NCI-H510A treated with DMSO at 0.1 percent for 48 hours (cell line): ENCODE results near the gene STK32C.

Experiments
- DNase-seq: peaks from one replicate; lab custom pipeline; 2025; lab: John Stamatoyannopoulos, UW

Gene STK32C

DNA sequence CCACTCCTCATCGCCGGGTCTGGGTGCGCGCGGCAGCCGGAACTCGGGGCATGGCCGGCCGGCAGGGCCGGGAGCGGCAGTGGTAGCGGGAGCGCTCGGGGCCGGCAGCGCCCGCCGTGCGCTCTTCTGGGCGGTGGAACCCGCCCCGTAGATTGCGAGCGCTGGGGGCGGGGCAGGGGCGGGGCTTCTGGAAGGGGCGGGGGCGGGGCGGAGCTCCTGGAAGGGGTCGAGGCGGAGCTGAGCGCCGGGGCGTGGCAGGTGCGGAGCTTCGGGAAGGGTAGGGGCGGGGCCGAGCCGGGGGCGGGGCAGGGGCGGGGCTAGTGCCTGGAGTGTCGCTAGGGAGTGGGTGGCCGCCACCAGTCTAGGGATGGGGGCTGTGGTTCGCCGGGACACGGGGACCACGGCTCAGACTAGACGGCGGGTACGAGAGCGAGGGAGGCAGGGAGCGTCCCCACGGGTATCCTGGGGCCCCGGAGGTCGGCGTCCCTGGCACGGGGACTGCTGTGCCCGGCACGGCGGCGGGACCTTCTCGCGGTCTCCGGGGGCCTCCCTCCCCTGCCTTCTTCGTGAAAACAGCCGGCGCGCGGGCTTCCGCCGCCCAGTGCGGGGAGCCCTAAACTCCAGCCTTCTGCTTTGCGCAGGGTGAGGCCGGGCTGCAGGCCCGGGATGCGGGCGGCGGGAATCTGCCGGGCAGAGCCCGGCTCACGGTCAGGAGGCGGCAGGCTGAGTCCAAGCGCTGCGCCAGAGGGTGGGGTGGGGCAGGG is at the start of gene STK32C:
Gene STK32C (minus strand): TSS at position 128 of the 764 bp plus-strand sequence. CDS start 117 bp downstream, at position 11.
- DNase-seq = peak; percentile 64

DNA sequence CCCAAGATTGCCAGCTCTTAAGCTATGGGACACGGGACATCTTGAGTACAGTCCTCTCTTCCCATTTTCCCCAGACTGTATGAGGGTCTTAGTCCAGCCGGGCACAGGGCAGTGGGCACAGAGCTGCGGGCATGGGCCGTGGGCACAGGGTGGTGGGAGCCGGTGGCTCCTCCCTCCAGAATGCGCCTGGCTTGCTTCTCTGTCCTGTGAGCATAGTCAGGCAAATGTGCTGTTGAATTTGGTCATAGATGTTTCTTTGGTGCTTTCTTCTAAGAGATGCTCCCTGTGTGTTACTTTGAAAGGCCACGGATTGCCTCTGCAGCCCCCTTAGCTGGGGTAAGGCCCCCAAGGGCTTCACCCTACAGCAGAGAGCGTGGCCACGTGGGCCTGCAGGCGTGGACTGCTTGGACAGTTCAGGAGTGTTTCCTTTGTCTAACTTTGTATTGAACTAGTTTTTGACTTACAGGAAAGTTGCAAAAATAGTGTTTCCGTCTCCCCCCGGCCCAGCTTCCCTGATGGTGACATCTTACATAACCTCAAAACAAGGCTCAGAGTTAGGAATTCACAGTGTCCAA is 49.0 kb upstream of the STK32C start:
- DNase-seq = no peak

DNA sequence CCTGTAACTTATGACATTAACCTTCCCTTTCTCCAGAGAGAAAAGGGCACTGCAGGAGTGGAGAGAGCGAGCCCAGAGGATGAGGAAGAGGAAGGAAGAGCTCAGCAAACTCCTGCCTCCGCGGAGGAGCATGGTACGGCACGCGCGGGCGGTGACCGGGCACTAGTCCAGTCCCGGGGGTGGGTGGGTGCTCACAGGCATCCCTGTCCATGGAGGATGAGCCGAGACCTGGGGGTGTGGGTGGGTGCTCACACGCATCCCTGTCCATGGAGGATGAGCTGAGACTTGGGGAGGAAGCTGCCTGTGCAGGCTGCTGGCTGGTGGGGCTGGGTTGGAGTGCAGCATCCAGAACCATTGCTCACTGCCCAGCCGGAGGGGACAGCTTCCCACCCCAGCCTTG is 48.0 kb upstream of the STK32C start:
- no peak for DNase-seq

DNA sequence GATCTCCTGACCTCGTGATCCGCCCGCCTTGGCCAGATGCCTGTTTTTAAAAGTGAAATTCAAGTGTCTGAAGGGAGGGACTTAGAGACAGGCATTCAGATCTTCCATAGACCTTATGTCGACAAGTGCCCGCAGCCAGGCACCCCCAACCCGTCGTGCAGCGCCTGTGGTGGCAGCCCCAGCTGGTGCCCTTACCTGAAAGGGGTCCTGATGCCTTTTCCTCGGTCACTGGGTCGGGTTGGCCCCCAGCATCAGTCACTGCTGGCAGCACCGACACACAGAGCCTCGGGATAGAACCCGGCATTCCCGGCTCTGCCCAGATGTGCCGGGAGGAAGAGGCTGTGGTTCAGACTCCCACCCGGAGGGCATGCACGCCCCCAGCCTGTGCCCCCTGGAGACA is 47.5 kb upstream of the STK32C start:
- no peak for DNase-seq

DNA sequence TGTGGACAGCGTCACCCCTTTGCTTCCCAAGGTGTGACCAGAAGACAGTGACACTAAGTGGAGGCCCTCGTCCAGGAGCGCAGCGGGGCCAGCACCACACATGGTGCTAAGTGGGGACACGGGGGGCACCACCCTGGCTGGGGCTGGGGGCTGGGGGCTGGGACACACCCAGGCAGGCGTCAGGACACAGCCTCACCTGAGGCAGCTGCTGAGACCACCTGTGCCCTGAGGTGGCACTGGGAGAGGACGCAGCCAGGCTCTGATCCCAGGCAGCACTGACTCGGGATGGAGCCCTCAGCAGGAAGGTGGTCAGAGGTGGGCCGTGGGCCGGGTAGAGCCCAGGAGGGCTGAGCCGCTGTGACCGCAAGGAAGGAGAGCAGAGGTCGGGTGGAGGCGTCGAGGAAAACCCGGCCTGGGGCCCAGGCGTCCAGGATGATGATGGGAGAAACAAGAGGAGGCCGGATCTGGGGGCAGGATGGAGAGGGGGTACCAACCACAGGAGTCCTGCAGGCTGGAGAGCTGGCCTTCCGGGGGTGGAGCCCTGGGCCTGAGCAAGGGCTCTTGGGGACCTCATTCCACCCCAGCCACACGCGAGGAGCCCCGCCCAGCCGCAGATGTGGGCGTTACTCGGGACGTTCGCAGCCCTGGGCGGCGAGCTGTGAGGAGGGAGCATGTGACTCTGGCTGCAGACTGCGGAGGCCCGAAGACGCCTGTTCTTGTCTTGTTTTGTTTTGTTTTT is 46.8 kb upstream of the STK32C start:
- DNase-seq = no peak

DNA sequence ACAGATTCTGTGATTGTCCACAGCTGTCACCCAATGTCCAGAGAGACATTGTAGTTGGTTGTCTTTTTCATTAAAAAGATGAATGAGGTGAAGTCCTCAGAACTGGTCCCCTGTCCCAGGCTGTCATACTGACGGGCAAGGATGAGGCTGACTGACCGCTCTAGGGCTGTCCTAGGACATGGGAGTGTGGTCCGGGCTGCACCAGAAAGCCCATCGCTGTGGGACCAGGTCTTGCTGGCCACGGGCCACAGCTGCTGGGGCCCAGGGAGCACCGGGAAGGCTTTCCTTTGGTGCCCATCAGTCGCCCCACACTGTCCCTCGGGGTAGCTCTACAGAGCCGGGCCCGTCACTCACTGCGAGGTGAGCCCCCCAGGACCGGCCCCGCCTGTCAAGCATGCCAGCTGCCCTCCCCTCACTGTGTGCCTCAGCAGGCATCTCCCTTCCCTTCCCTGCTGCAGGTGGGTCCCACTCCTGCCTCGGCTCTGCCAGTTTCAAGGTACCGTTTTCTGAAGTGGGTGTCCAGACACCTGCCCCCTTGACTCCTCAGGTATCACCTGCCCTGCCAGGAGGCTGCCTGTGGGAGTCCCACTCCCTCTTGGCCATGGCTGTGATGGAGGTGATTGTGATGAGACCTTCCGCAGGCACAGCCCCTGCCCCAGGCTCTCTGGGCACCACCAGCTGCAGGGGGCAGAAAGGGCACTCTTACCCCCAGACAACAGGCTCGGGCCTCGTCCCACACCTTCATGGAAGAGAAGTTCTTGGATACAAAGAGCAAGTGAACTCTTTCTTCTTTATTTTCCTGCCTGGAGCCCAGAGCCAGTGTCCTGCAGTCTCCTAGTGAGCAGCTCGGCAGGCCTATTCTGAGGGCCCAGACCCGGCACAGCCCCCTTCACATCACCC is 46.0 kb upstream of the STK32C start:
- no peak for DNase-seq

DNA sequence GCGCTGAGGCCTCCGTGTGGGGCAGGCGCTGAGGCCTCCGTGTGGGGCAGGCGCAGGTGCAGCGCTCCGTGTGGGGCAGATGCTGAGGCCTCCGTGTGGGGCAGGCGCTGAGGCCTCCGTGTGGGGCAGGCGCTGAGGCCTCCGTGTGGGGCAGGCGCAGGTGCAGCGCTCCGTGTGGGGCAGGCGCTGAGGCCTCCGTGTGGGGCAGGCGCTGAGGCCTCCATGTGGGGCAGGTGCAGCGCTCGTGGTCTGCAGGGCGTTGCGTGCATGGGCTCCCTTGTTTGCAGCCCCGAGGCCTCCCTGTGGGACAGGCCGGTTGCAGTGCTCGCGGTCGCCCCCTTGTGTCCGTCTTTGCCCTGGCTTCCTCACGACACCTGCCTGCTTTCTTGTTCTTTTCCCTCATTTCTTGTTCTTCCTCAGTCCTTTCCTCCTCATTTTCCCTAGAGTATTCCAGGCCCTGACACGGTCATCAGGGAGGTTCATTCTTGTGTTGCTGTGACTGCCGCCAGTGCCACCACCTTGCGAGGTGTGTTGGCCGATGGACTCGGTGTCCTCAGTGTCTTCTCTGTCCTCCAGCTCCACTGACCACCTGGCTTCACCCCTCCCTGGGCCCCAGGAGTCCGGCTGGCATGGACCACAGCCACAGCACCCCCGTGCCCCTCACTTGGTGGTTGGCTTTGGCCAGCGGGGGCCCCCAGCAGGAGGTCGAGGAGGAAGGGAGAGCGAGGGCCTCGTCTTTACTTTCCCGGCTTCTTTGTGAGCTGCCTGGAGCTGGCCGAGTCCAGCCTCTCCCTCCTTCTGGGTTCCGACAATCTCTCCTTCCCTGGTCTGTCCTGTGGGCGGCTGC is 44.9 kb upstream of the STK32C start:
- peak; percentile 6 for DNase-seq

DNA sequence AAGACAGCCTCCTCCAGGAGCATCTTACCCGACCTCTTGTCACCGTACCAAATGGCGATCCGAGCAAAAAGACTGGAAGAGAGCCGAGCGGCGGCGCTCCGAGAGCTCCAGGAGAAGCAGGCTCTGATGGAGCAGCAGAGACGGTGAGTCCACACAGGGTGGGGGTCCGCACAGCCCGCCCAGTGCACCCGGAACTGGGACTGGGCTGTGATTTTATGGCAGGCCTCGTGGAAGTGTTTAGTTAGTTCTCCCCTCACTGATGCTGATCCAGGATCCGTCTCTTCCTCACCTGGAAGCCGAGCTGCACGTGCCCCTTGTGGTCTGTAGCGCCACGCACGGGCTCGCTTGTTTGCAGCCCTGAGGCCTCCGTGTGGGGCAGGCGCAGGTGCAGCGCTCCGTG is 43.9 kb upstream of the STK32C start:
- DNase-seq = no peak

DNA sequence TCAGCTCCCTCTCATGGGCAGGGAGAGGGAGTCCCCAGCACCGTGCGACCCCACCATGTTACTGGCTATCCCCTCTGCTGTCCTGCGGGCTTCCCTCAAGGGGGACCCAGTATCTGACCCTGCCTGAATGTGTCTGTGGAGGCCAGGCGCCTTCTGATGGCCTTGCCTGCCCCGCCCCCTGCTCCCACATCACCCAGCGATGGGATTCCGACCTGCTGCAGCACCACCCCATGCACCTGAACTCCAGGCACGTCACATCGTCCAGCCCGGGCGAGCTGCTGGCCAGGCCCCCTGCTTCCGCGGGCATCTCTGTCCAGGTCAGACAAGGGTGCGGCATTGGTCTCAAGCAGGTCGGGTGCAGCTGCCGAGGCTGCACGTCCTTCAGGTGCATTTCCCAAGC is 43.2 kb upstream of the STK32C start:
- DNase-seq = no peak

DNA sequence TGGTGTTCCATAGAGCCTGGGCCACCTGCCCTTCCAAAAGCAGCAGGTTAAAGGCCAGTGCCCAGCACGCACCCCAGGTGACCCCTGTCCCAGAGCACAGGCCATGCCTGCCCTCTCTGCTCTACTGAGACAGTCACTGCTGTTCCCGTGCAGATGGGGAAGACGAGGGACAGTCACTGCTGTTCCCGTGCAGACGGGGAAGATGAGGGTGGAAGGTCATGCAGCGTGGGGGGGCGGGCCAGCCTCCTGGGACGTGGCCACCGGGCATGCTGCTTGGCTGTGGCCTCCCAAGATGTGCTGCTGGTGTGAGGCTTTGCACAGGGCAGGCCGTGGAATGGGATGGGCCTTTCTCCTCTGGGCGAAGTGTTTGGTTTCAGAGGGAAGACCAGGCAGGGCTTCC is 42.6 kb upstream of the STK32C start:
- DNase-seq = no peak

DNA sequence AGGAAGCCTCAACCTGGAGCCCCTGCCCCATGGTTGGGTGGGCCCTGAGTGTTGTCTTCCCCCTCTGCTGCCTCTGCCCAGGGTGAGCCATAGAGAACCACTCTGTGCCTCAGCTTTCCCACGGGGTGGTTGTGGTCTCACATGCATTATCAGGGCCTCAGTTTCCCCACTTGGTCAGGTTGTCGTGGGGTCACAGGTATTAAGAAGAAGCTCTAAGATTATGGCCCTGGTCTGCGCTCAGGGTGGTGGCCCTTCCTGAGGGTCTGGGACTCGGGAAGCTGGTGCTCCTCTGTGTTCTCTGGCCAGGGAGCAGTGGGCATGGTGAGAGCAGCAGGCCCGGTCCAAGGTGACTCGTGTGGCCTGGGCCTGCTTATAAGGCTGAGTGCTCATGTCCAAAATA is 42.0 kb upstream of the STK32C start:
- DNase-seq = no peak

DNA sequence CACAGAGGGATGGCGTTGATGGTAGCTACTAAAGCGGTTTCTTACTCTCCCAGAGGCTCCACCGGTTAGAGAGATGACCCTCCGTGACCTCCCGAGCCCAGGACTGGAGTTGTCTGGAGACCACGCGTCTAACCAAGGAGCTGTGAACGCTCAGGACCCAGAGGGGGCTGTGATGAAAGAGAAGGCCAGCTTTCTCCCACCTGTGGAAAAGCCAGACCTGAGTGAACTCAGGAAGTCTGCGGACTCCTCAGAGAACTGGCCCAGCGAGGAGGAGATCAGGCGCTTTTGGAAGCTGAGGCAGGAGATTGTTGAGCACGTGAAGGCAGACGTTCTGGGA is 40.1 kb upstream of the STK32C start:
- DNase-seq = no peak

DNA sequence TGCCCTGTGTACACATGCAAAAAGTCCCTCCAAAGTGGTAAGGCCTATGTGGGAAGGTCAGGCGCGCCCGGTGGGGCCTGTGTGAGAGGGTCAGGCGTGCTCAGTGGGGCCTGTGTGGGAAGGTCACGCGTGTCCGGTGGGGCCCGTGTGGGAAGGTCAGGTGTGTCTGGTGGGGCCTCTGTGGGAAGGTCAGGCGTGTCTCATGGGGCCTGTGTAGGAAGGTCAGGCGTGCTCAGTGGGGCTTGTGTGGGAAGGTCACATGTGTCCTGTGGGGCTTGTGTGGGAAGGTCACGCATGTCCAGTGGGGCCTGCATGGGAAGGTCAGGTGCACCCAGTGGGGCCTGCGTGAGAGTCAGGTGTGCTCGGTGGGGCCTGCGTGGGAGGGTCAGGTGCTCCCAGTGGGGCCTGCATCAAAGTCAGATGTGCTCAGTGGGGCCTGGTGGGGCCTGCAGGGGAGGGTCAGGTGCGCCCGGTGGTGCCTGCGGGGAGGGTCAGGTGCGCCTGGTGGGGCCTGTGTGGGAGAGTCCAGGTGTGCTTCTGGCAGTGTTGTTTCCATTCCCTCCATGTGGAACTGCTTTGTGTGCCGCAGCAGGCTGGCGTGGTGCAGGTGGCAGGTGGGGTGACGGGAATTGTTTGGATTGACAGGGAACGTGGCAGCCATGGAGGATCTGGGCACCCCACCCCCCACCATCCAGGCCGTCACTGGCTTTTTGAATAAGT is 39.6 kb upstream of the STK32C start:
- no peak for DNase-seq

DNA sequence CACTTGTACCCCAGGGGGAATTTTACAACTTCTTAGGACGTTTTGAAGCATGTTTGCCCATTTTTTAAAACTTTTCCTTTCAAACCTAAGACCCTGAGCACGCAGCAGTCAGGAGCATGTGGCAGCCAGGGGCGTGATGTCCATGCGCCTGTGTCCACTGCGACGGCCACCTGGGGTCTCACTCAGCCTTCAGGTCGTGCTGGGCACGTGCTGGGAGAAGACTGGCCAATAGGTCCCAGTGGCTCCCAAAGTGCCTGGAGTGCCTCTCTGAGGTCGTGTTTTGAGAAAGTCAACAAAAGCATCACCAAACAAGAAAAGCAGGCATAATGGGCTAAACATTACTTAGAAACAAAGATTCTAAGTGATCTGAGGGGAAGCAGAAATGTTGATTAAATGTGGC is 39.1 kb upstream of the STK32C start:
- DNase-seq = no peak

DNA sequence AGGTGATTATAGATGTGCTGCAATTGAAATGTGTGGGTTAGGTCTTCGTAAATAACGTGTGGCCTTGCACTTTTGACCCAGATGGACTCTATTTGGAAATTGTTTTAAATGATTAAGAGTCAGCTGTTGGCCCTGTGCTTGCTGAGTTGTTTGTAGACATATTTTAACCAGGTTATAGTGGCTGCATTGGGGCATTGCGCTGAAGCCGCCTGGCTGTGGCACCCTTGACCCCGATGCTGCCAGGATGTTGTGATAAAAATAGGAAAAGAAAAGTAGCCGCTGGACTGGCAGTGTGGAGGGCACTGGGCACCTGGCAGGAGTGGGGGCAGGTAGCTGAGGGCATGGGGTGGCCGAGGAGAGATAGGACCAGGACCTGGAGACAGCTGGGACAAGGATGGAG is 37.6 kb upstream of the STK32C start:
- DNase-seq = no peak

DNA sequence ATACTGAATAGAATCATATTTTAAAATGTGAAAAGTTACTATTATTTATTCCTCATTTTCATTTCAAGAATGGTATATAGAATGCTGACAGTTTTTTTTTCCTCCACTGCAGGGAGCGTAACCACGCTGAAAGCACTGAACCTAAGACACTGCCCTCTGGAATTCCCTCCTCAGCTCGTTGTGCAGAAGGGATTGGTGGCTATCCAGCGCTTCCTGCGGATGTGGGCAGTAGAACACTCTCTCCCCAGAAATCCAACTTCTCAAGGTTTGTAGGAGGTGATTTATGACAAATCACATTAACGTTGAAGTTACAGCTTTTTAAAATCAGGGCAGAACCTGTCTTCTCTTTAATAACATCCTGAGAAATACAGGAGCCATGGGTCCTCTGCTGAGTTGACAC is 36.6 kb upstream of the STK32C start:
- DNase-seq = no peak

DNA sequence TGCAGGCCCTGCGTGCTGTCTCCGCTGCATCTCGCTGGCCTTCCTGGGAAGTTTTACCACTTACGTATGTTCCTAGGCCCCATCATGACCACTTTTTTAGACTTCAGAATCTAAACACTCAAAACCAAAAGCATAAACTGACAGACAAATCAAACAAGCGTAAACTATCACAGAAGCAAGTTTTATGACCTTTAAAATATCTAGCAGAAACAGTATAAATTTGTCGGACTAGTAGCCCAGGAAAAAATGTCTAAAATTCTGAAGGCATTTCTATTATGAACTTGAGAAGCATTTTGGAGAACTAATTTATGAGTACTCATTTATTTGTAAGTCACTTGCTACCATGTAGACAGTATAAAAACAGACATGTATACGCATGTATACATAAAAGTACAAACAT is 34.8 kb upstream of the STK32C start:
- DNase-seq = no peak

DNA sequence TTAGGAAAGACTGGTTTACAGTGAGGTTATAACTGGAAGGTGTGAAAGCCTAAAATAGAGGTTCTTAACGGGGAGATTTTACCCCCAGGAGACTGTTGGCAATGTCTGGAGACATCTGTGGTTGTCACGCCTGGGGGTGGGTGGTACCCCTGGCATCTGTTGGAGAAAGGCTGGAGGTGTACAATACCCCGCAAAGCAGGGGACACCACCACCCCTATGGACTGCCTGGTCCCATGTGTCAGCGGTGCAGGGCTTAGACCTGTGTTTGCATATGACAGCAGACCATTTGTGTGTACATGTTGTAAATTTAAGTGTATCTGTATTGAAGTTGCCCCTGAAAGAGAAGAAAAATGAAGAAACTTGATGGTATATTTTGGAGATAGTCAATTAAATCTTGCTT is 34.0 kb upstream of the STK32C start:
- no peak for DNase-seq

DNA sequence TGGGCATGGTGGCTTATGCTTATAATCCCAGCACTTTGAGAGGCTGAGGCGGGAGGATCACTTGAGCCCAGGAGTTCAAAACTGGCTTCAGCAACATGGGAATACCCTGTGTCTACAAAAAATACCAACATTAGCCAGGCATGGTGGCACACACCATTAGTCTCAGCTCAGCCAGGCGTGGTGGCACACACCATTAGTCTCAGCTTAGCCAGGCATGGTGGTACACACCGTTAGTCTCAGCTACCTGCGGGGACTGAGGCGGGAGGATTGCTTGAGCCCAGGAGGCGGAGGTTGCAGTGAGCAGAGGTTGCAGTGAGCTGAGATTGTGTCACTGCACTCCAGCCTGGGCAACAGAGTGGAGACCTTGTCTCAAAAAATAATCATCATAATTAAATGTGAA is 33.3 kb upstream of the STK32C start:
- DNase-seq = no peak

DNA sequence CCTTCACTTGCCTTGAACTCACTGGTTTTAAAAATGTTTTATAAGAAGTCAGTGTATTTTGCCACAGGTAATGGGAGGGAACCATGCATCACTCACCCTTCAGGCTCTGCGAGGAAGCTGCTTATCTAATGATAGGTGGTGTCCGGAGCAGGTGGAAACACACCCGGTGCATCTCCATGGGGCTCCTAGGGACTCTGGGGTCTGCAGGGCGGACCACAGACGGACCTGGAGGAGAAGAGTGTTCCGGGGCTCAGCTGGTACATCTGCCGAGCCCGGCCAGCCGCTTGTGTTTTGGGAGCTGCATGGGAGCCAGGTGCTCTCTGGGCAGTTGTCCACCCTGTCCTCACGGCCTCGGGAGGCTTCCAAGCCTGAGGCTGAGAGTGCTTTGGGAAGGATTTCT is 31.5 kb upstream of the STK32C start:
- no peak for DNase-seq

DNA sequence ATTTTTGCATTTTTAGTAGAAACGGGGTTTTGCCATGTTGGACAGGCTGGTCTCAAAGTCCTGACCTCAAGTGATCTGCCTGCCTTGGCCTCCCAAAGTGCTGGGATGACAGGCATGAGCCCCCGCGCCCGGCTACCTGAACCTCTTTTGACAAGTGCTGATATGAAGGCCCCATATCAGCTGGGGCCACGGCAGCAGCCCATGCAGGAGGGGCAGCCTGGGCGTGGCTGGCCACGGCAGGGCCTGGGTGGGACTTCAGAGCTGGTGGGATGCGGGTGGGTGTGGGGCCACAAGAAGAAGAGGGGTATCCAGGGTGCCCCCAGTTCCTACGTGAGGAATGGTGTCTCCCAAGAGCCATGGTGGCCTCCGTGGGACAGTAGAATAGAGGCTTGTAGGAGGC is 31.1 kb upstream of the STK32C start:
- no peak for DNase-seq
